ENCODE measurements around the gene CNTNAP2.

CNTNAP2 gene

DNA sequence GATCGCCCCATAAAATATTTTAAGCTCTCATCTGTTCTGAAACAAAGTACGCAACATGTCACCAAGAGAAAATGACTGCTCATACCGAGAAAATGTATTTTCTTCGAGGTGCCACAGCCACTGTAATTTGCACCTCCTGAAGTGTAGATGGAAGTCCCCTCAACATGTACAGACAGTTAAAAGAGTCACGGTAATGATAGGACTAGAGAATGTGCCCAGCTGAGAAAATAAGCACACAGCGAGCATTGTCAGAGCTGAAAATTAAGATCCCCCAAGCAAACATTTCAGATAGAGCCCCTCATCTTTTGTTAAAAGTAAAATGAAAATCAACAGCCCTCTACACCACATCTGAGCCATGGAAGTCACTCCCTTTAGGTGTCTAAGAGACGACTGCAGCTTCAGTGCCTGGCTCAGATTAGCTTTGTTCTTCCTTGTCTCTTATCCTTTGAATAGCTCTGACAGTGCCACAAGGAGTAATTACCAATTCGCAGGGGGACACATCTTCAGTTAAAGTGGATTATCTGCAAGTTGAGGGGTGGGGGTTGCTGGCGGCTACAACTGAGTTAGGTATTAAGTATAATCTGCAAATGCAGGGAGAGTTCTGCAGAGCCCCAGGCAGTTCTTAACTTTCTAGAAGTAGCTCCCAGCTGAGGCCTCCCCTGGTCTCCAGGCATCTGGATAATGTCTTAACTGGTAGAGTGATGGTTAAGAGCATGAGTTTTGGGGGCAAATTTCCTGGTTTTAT, 2251.3 kb downstream of the CNTNAP2 start:
- no peaks in the 10 kb centered on the region for H3K36me3 ChIP-seq (ENCODE audit: control insufficient read depth, insufficient read depth, low read length, severe bottlenecking)

DNA sequence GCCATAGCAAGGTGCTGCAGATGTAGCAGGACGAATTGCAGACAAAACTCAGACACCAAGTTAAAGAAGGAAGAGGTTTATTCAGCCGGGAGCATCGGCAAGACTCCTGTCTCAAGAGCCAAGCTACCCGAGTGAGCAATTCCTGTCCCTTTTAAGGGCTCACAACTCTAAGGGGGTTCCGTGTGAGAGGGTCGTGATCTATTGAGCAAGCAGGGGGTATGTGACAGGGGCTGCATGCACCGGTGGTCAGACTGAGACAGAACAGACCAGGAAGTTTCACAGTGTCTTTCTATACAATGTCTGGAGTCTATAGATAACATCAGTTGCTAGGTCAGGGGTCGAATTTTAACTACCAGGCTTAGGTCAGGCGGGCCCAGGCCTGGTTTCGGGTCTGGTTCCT, 2252.0 kb downstream of the CNTNAP2 start:
- no peak for DNase-seq (ENCODE audit: low read depth)
- Histone ChIP-seq H3K9ac (ENCODE audit: low read length) (no peak overlapping the region), H3K4me3 (ENCODE audit: low read length) (no peak overlapping the region), H3K4me1 (ENCODE audit: control insufficient read depth, insufficient read depth, low read length) (no peaks in the 10 kb centered on the region), H3K9me3 (ENCODE audit: control insufficient read depth, low read length) (peaks cover 10% of the 10 kb centered on the region), H3K27me3 (replicated peaks; ENCODE audit: control insufficient read depth, insufficient read depth, low read length) (no peaks in the 10 kb centered on the region), H3K36me3 (ENCODE audit: control insufficient read depth, insufficient read depth, low read length, severe bottlenecking) (no peaks in the 10 kb centered on the region)

More for the DNA sequence above, 2251.3 kb downstream of the CNTNAP2 start:
- H3K9ac ChIP-seq (ENCODE audit: low read length): no peak overlapping the region
- H3K4me1 ChIP-seq (ENCODE audit: control insufficient read depth, insufficient read depth, low read length): no peaks in the 10 kb centered on the region
- H3K27me3 ChIP-seq (replicated peaks; ENCODE audit: control insufficient read depth, insufficient read depth, low read length): no peaks in the 10 kb centered on the region
- DNase-seq (ENCODE audit: low read depth): no peak
- H3K4me3 ChIP-seq (ENCODE audit: low read length): no peak overlapping the region
- H3K9me3 ChIP-seq (ENCODE audit: control insufficient read depth, low read length): peaks cover 10% of the 10 kb centered on the region

DNA sequence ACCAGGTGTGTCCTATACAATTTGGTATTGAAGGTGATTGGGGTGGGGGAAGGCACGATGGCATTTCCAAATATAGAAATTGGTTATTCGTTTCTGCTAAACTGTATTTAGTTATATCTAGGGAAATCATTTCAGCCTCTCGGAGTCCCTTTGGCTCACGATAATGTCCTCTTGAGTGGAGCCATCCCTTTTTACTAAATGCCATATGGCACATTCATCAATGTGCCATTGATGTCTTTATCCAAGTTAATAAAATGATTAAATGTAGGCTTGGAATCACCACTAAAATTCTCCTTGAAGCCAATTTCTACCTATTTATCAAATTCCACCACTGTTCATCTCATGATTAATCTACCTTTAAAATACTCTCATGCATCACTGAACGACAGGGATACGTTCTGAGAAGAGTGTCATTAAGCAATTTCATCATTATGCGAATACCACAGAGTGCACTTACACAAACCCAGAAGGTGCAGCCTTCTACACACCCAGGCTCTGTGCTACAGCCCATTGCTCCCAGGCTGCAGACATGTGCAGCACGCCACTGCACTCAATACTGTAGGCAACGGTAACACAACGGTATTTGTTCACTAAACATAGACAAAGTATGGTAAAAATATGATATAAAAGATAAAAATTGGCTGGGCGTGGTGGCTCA, 2254.8 kb downstream of the CNTNAP2 start:
- no peaks in the 10 kb centered on the region for H3K27me3 ChIP-seq (replicated peaks; ENCODE audit: control insufficient read depth, insufficient read depth, low read length)
- H3K4me3 ChIP-seq (ENCODE audit: low read length): no peak overlapping the region
- H3K36me3 ChIP-seq (ENCODE audit: control insufficient read depth, insufficient read depth, low read length, severe bottlenecking): no peaks in the 10 kb centered on the region
- no peak overlapping the region for H3K9ac ChIP-seq (ENCODE audit: low read length)
- no peak for DNase-seq (ENCODE audit: low read depth)
- H3K4me1 ChIP-seq (ENCODE audit: control insufficient read depth, insufficient read depth, low read length): no peaks in the 10 kb centered on the region
- peaks cover 10% of the 10 kb centered on the region for H3K9me3 ChIP-seq (ENCODE audit: control insufficient read depth, low read length)

DNA sequence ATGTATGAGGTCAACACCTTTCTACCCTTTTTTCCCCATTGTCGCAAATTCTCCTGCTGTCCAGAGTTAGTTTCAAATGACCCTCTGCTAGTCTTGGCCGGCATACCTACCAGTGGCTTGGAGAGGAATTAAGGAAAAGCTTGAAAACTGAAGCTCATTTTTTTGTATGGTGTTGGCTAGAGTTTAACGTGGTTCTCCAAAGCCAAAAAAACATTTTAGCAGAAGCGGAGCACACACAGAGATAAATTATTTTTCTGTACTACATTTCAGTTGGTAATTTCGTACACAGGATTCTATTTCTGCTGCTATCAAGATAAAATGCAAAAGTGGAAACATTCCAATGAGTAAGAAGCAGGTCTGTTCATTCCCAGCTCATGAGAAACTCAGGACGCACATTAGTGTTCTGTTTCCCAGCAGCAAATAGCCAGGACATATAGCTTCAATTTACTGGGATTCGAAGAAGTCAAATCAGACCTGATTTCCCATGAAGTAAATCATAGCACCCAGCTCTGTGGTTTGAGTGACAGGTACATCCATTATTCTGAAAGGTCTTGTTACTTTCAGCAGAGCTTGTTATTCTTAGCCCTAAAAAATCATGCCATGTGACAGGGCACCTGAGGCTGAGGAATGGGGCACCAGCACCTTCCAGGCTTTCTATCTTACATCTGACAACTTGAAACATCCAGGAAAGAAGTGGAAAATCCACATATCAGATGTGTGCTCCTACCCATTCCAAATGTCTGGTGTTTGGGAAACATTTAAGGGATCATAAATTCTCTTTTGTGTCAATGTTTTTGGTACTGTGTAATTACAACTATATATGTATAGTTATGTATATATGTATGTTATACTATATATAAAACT, 2258.0 kb downstream of the CNTNAP2 start:
- DNase-seq (ENCODE audit: low read depth): no peak
- no peaks in the 10 kb centered on the region for H3K36me3 ChIP-seq (ENCODE audit: control insufficient read depth, insufficient read depth, low read length, severe bottlenecking)

DNA sequence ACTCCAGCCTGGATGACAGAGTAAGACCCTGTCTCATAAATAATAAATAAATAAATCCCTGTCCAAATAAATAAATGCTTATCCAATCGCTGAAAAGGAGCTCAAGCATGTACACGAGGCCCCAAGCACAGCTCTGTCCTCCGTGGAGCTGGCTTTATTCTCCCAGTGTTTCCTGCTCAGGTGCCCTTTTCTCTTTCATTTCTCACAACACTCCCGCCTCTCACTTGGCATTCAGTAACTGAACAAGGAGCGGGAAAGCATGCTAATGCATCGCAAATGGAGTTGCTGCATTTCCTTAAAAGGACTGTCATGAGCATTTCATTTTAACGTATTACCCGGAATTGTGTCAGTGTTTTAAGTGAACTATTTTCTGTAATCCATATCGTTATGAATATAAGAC, 2263.1 kb downstream of the CNTNAP2 start:
- Histone ChIP-seq H3K4me3 (ENCODE audit: low read length) (no peak overlapping the region), H3K36me3 (ENCODE audit: control insufficient read depth, insufficient read depth, low read length, severe bottlenecking) (no peaks in the 10 kb centered on the region), H3K4me1 (ENCODE audit: control insufficient read depth, insufficient read depth, low read length) (no peaks in the 10 kb centered on the region), H3K9ac (ENCODE audit: low read length) (no peak overlapping the region), H3K27me3 (replicated peaks; ENCODE audit: control insufficient read depth, insufficient read depth, low read length) (no peaks in the 10 kb centered on the region), H3K9me3 (ENCODE audit: control insufficient read depth, low read length) (peaks cover 3% of the 10 kb centered on the region)
- DNase-seq (ENCODE audit: low read depth): no peak

More for the DNA sequence above, 2258.0 kb downstream of the CNTNAP2 start:
- no peak overlapping the region for H3K4me3 ChIP-seq (ENCODE audit: low read length)
- no peaks in the 10 kb centered on the region for H3K27me3 ChIP-seq (replicated peaks; ENCODE audit: control insufficient read depth, insufficient read depth, low read length)
- H3K4me1 ChIP-seq (ENCODE audit: control insufficient read depth, insufficient read depth, low read length): no peaks in the 10 kb centered on the region
- no peak overlapping the region for H3K9ac ChIP-seq (ENCODE audit: low read length)
- no peaks in the 10 kb centered on the region for H3K9me3 ChIP-seq (ENCODE audit: control insufficient read depth, low read length)

DNA sequence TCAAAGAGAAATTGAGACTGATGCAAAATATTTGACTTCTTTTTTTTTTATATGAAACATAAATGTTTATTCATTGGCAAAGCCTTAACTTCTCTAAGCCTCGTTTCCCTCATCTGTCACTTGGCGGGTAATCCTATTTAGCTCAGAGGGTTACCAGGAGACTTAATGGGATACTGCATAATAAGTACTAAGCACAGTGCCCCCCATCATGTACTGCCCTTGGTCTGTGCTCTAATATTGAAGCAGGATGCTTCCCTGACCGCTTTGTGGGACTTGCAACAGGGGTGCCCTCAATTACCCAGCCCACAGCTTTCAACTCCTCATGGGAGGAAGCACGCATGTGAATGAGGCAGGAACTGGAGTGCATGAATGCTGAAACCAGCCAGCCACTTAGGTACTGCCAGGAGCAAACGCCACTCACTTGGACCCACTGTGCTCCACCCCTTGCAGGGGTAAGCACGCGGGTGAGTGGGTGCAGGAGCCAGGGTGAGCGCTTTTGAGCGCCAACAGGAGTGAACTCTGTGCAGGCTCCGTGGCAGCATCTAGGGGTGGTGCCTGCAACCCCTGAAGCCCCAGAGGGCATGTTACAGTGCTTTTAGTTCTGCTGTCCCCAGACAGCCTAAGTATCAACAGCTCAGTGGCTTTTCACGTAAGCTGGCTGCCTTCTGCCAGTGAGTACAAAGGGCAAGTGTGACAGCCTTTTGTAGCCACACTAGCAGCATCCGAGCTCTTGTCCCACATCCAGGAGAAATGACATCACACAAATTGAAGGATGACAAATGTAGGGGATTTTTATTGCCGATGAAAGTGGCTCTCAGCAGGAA, 2264.2 kb downstream of the CNTNAP2 start:
- Histone ChIP-seq H3K9me3 (ENCODE audit: control insufficient read depth, low read length) (peaks cover 3% of the 10 kb centered on the region), H3K27me3 (replicated peaks; ENCODE audit: control insufficient read depth, insufficient read depth, low read length) (no peaks in the 10 kb centered on the region), H3K9ac (ENCODE audit: low read length) (no peak overlapping the region), H3K4me1 (ENCODE audit: control insufficient read depth, insufficient read depth, low read length) (no peaks in the 10 kb centered on the region), H3K36me3 (ENCODE audit: control insufficient read depth, insufficient read depth, low read length, severe bottlenecking) (no peaks in the 10 kb centered on the region), H3K4me3 (ENCODE audit: low read length) (no peak overlapping the region)
- no peak for DNase-seq (ENCODE audit: low read depth)

DNA sequence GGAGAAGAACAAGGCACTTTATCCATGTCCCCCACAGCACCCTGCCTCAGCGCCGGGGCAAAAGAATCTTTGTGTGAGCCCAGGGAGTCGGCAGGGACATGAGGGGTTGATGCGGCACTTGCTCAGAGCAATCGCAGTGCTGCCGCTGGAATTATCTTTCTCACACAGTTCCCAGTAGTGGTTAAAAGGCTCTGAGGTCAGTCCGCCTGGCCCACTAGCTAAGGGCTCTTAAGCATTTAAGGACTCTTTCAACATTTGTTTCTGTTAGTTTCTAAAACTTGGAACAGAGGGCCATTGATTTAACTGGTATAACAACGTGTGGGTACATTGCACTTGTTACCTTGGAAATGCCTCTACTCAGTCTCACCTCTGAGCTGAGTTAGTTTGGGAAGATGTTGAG, 2266.0 kb downstream of the CNTNAP2 start:
- peaks cover 3% of the 10 kb centered on the region for H3K9me3 ChIP-seq (ENCODE audit: control insufficient read depth, low read length)
- H3K4me1 ChIP-seq (ENCODE audit: control insufficient read depth, insufficient read depth, low read length): no peaks in the 10 kb centered on the region
- peaks cover 4% of the 10 kb centered on the region for H3K27me3 ChIP-seq (replicated peaks; ENCODE audit: control insufficient read depth, insufficient read depth, low read length)
- H3K36me3 ChIP-seq (ENCODE audit: control insufficient read depth, insufficient read depth, low read length, severe bottlenecking): no peaks in the 10 kb centered on the region
- DNase-seq (ENCODE audit: low read depth): no peak
- no peak overlapping the region for H3K4me3 ChIP-seq (ENCODE audit: low read length)
- H3K9ac ChIP-seq (ENCODE audit: low read length): no peak overlapping the region

DNA sequence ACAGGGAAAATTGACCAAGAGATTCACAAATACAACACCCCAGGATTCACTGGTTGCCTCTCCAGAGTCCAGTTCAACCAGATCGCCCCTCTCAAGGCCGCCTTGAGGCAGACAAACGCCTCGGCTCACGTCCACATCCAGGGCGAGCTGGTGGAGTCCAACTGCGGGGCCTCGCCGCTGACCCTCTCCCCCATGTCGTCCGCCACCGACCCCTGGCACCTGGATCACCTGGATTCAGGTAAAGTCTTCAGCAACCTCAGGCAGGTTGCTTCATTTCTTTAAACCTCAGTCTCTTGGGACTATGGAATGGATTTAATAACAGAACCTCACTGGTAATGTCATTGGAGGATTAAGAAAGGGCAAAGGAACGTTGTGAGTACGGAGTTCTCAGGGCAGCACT, 2267.1 kb downstream of the CNTNAP2 start:
- Histone ChIP-seq H3K4me1 (ENCODE audit: control insufficient read depth, insufficient read depth, low read length) (no peaks in the 10 kb centered on the region), H3K4me3 (ENCODE audit: low read length) (no peak overlapping the region), H3K36me3 (ENCODE audit: control insufficient read depth, insufficient read depth, low read length, severe bottlenecking) (no peaks in the 10 kb centered on the region), H3K9ac (ENCODE audit: low read length) (no peak overlapping the region), H3K9me3 (ENCODE audit: control insufficient read depth, low read length) (peaks cover 3% of the 10 kb centered on the region), H3K27me3 (replicated peaks; ENCODE audit: control insufficient read depth, insufficient read depth, low read length) (peaks cover 4% of the 10 kb centered on the region)
- no peak for DNase-seq (ENCODE audit: low read depth)

DNA sequence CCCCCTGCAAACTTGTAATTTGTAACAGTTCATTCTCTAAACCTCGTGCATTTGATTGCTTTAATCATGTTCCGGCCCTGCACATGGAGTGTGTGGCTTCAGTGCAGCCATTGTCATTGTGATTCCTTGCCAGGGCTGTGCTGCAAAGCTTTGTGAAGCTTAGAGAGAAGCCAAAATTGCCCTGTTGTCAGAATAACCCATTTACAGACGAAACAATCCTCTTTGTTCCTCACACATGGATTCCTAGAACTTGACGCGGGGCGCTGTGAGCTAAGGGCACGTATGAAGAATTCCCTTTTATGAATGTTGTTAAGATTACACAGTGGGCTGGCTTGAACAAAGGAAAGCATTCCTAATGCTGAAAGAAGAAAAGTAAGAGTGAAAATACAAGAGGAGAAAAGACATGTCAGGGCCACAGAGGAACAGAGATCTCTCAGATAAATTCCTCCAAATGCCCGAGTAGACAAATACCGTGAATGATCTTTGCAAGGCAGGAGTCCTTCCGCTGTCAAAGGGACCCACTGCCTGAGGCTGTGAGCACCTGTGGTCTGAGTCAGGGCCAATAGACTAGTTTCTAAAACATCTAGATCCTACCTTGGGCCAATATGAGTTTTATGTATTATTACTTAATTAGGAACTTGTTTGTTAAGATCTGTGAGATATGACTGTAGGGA, 2268.5 kb downstream of the CNTNAP2 start:
- no peak overlapping the region for H3K9ac ChIP-seq (ENCODE audit: low read length)
- peaks cover 3% of the 10 kb centered on the region for H3K9me3 ChIP-seq (ENCODE audit: control insufficient read depth, low read length)
- H3K27me3 ChIP-seq (replicated peaks; ENCODE audit: control insufficient read depth, insufficient read depth, low read length): peaks cover 4% of the 10 kb centered on the region
- H3K4me3 ChIP-seq (ENCODE audit: low read length): no peak overlapping the region
- no peaks in the 10 kb centered on the region for H3K36me3 ChIP-seq (ENCODE audit: control insufficient read depth, insufficient read depth, low read length, severe bottlenecking)
- DNase-seq (ENCODE audit: low read depth): no peak
- no peaks in the 10 kb centered on the region for H3K4me1 ChIP-seq (ENCODE audit: control insufficient read depth, insufficient read depth, low read length)

DNA sequence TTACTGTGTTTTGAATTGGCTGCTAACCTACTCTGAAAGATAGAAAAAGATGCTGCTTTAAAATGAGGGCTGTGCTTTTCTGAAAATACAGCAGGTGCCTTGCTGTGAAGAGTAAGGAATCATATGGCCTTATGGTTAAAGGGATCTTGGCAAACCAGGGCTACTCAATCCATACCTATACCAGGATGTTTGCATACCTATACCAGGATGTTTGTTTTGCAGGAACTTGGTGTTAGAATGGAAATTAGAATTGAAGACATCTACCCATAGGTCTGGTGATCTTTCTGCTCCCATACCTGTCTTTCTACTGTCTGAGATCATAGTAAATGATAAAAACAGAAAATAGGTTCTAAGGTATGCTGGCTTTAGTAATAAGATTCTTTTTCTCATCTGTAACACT, 2273.8 kb downstream of the CNTNAP2 start:
- peaks cover 11% of the 10 kb centered on the region for H3K27me3 ChIP-seq (replicated peaks; ENCODE audit: control insufficient read depth, insufficient read depth, low read length)
- H3K4me3 ChIP-seq (ENCODE audit: low read length): no peak overlapping the region
- no peaks in the 10 kb centered on the region for H3K36me3 ChIP-seq (ENCODE audit: control insufficient read depth, insufficient read depth, low read length, severe bottlenecking)
- no peak overlapping the region for H3K9ac ChIP-seq (ENCODE audit: low read length)
- H3K4me1 ChIP-seq (ENCODE audit: control insufficient read depth, insufficient read depth, low read length): no peaks in the 10 kb centered on the region
- H3K9me3 ChIP-seq (ENCODE audit: control insufficient read depth, low read length): no peaks in the 10 kb centered on the region
- no peak for DNase-seq (ENCODE audit: low read depth)

Data from adipocyte (in vitro differentiated cells).